Upper lobe of right lung (tissue), 1 donor: Measurements from ENCODE around the gene SLC22A3. TPM values are rescaled to one million over a fixed set of nuclear protein-coding genes. Genes with fewer than 3 reads are reported as not detected.
A peak's percentile ranks its signal among the peaks of the same experiment; 100 is the strongest.

Experiments
- ATAC-seq: fragments of 200-7000 bp; cut with Tn5 transposase; one replicate; pipeline ENCODE4 v1.9.1; 2020; ENCODE audit warnings: mild to moderate bottlenecking, moderate library complexity
- DNase-seq: peaks from one replicate; pipeline ENCODE4 v3.0.0-alpha.2; 2020
- H3K27ac ChIP-seq: fragments of 200-600 bp; one replicate; pipeline ENCODE4 v1.8.0; 2022
- H3K27me3 ChIP-seq: fragments of 200-600 bp; one replicate; pipeline ENCODE4 v1.8.0; 2022; ENCODE audit warnings: mild to moderate bottlenecking
- H3K36me3 ChIP-seq: fragments of 200-600 bp; one replicate; pipeline ENCODE4 v1.8.0; 2022
- H3K4me1 ChIP-seq: fragments of 200-600 bp; one replicate; pipeline ENCODE4 v1.8.0; 2022
- H3K4me3 ChIP-seq: fragments of 200-600 bp; one replicate; pipeline ENCODE4 v1.8.0; 2022; ENCODE audit warnings: mild to moderate bottlenecking
- H3K9me3 ChIP-seq: fragments of 200-600 bp; one replicate; pipeline ENCODE4 v1.8.0; 2022
- intact Hi-C: fragments of 100-400 bp; cut with DNase I; formaldehyde crosslinking; loops from one replicate; pipeline ENCODE4 v1.11.0; 2022
- total RNA-seq: library from RNA; stranded (reverse); fragmentation: NEBNext Ultra II Directional; extraction: Animal tissue kit (Norgen Biotek cat#: 25700); gene quantifications from one replicate; pipeline ENCODE4 v1.2.1, GENCODE V29; 2021
- TF ChIP-seq, protein P1 (sequence below): fragments of 200-600 bp; IDR thresholded peaks from one replicate; pipeline ENCODE4 v1.8.0; 2022; ENCODE audit warnings: antibody characterized with exemption
- donor health status: DM: no; HTN: yes; CAD: no; lungs with severe emphysema.

Gene SLC22A3
- total RNA-seq, 1 donor from 2014 or later, result 30.6 TPM

DNA sequence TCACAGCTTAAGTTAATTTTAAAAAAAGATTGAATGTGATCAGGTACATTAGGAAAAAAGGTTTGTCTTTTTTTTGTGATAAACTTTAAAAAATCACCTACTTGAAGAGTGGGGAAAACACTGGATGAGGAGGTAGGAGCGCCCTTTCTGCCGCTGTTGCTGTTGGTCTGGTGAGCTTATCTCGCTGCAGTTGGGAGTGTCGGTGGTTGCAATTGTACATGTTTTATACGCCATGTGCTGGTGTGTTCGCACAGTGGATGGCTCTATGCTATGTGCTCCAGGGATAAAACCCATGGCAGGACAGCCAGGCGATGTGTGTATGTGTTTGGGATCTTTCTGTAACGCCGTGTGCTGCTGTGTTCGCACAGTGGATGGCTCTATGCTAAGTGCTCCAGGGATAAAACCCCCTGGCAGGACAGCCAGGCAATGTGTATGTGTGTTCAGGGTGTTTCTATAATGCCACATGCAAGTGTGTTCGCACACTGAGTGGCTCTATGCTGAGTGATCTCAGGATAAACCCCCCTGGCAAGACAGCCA, 1.7 kb downstream of the SLC22A3 start:
- Histone ChIP-seq H3K4me3 (peak overlapping the region; percentile 54), H3K9me3 (no peaks in the 10 kb centered on the region), H3K27me3 (peaks cover 36% of the 10 kb centered on the region), H3K36me3 (no peaks in the 10 kb centered on the region), H3K4me1 (peaks cover 7% of the 10 kb centered on the region), H3K27ac (peak overlapping the region; percentile 58)
- TF ChIP-seq, protein P1, sequence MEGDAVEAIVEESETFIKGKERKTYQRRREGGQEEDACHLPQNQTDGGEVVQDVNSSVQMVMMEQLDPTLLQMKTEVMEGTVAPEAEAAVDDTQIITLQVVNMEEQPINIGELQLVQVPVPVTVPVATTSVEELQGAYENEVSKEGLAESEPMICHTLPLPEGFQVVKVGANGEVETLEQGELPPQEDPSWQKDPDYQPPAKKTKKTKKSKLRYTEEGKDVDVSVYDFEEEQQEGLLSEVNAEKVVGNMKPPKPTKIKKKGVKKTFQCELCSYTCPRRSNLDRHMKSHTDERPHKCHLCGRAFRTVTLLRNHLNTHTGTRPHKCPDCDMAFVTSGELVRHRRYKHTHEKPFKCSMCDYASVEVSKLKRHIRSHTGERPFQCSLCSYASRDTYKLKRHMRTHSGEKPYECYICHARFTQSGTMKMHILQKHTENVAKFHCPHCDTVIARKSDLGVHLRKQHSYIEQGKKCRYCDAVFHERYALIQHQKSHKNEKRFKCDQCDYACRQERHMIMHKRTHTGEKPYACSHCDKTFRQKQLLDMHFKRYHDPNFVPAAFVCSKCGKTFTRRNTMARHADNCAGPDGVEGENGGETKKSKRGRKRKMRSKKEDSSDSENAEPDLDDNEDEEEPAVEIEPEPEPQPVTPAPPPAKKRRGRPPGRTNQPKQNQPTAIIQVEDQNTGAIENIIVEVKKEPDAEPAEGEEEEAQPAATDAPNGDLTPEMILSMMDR, result no peak
- DNase-seq (no peak), ATAC-seq (no peak)
- intact Hi-C loops, result no loop called here

DNA sequence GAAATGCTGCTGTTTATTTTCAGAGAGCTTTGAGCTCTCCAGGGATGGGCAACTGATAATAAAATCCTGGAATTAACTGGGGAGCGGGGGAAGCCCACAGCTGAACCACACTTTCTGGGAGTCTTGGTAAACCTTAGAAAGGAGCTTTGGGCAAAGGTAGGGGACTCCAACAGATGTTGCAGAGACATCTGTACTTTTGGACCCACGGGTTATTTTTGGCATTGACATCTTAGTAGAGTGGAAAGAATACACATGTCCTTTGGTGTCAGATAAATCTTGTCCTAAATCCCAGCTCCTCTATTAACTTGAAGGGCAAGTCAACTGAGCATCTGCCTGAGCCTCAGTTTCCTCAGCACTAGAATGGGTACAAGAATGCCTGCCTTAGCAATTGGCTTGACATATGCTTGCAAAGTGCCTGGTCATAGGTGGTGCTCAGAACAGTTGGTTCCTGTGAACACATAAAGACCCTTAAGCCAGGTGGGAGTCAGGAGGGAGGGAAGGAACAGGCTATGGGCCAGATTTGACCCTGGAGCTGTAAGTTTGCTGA, 5.8 kb downstream of the SLC22A3 start:
- ATAC-seq (no peak), DNase-seq (no peak)
- TF ChIP-seq, protein P1, result no peak
- Histone ChIP-seq H3K4me3 (no peak overlapping the region), H3K27ac (no peak overlapping the region), H3K36me3 (no peaks in the 10 kb centered on the region), H3K4me1 (peaks cover 7% of the 10 kb centered on the region), H3K9me3 (no peaks in the 10 kb centered on the region), H3K27me3 (peaks cover 15% of the 10 kb centered on the region)
- intact Hi-C loops, result no loop called here

DNA sequence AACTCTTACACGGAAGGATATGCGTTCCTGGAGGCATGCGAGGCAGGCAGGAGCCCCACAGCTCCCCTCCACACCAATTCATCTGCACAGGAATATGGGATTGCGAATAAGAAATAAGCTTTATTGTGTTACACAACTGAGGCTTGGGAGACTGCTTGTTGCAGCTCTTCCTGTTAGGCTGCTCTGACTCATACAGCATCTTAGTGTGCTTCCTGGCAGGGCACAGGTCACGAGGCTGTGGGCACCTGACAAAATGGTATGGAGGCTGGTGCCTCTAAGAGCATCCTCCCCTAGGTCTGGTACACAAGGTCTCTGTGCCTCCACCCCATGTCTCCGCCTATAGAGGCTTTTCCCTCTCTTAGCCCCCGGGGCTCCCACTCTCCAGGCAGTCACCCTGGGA, 6.8 kb downstream of the SLC22A3 start:
- H3K4me3 ChIP-seq, result no peak overlapping the region
- peak; percentile 75 for ATAC-seq
- no peaks in the 10 kb centered on the region for H3K9me3 ChIP-seq
- peak; percentile 66 for DNase-seq
- intact Hi-C loops, result no loop called here
- H3K27ac ChIP-seq, result no peak overlapping the region
- H3K36me3 ChIP-seq, result no peaks in the 10 kb centered on the region
- TF ChIP-seq, protein P1, result no peak
- peaks cover 6% of the 10 kb centered on the region for H3K27me3 ChIP-seq
- H3K4me1 ChIP-seq, result peaks cover 7% of the 10 kb centered on the region

DNA sequence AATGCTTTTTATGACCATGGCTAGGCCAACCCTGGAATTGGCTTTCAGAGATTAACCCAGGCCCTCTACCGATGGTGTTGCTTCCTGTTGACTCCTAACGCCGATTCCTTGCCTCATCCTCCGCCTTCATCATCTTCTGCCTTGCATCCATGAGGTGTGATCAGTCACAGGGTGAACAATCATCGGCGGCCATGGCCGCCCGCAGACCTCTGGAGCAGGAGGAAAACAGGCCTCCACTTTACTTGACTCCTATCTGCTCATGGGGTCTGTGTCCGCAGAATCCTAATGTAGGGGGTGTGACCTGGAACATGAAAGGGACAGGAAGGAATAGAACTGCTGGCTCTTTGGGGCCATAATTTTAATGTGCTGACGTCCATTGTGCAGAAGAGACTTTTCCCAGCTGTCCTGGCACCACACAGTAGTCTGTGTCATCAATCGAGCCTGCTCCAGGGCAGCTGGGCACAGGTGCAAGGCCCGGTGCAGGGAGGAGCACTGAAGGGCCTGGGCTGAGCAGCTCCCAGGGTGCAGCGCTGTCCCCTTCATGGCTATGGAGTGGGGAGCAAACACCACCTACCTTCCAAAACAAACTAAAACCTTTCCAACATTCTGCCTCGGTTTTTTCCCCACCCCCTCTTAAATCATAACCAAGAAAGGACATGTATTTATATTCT, 8.0 kb downstream of the SLC22A3 start:
- Histone ChIP-seq H3K27ac (no peak overlapping the region), H3K9me3 (no peaks in the 10 kb centered on the region), H3K4me1 (peaks cover 7% of the 10 kb centered on the region), H3K27me3 (no peaks in the 10 kb centered on the region), H3K36me3 (no peaks in the 10 kb centered on the region), H3K4me3 (no peak overlapping the region)
- DNase-seq, result peak; percentile 86
- peak; percentile 95 for ATAC-seq
- intact Hi-C loops, result no loop called here
- TF ChIP-seq, protein P1, result no peak

DNA sequence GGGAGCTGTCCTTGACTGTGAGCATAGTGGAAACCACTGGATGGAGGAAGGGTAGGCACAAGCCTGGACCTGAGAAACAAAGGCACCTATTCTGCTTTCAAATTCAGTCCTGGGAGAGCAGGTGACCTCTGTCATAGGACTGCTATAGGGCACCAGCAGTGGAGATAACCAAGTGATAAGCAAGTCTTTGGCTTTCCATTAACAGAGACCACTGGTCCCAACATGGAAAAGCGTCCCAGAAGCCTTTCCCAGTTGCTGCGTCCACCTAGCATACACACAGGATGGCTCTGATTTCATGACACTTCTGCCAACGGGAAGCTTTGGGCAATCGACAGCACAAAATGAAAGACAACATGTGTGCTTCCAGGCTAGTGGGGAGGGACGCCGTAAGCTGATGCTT, 8.9 kb downstream of the SLC22A3 start:
- intact Hi-C loops, result no loop called here
- H3K27ac ChIP-seq, result no peak overlapping the region
- H3K4me1 ChIP-seq, result peaks cover 7% of the 10 kb centered on the region
- TF ChIP-seq, protein P1, result no peak
- DNase-seq (no peak), ATAC-seq (no peak)
- no peaks in the 10 kb centered on the region for H3K36me3 ChIP-seq
- no peaks in the 10 kb centered on the region for H3K9me3 ChIP-seq
- H3K27me3 ChIP-seq, result no peaks in the 10 kb centered on the region
- no peak overlapping the region for H3K4me3 ChIP-seq
